Measurements from ENCODE around the gene PAX7. TPM values are rescaled to one million over a fixed set of nuclear protein-coding genes. Genes with fewer than 3 reads are reported as not detected.
"Not testable (repeated sequence)": the region's sequence is repeated elsewhere in the genome, so short reads cannot be mapped to it uniquely, and the experiment has no call there.

PAX7 gene
- total RNA-seq, 2 experiments from 2014 or later: not detected

DNA sequence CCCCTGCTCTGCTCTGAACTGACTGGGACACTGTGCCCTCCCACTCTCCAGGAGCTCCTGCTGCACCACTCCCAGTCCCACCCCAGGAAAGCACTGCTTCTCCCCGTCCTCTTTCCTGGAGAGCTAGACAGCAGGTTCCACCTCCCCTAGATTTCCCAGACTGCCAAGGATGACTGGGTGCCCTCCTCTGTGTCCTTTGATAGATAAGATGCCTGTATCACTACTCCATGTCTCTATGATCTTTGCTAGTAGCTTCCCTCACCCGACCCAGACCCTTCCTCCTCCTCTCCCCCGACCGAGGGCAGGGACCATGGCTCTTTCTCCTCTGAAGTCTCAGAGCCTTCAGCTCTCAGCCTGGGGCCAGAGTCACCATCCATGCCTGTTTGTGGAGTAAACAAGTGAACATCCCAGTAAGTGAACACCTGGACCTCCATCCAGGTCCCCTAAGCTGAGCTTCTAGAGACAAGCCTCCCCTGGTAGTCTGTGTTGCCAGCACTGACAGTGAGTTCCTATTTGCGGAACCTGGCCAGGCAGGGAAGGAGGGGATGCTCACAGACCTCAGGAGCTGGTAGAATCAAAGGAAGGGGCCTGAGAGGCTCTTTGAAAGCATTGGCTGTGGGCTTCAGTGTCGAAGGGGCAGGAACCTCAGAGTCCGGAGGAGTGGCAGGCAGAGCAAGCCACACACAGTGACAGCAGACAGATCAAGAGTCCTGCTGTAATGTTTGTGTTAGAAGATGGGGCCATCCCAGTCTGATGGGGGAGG lies 104.0 kb downstream of the PAX7 start:
- H3K27ac Mint-ChIP-seq: no peak overlapping the region
- H3K27me3 Mint-ChIP-seq: peaks cover 9% of the 10 kb centered on the region
- ATAC-seq: no peak
- no peaks in the 10 kb centered on the region for H3K4me1 Mint-ChIP-seq
- DNase-seq: no peak
- H3K36me3 Mint-ChIP-seq: no peaks in the 10 kb centered on the region
- CTCF ChIA-PET: no interaction called here
- H3K4me3 Mint-ChIP-seq: no peak overlapping the region
- no peaks in the 10 kb centered on the region for H3K9me3 Mint-ChIP-seq (ENCODE audit: low read depth)

DNA sequence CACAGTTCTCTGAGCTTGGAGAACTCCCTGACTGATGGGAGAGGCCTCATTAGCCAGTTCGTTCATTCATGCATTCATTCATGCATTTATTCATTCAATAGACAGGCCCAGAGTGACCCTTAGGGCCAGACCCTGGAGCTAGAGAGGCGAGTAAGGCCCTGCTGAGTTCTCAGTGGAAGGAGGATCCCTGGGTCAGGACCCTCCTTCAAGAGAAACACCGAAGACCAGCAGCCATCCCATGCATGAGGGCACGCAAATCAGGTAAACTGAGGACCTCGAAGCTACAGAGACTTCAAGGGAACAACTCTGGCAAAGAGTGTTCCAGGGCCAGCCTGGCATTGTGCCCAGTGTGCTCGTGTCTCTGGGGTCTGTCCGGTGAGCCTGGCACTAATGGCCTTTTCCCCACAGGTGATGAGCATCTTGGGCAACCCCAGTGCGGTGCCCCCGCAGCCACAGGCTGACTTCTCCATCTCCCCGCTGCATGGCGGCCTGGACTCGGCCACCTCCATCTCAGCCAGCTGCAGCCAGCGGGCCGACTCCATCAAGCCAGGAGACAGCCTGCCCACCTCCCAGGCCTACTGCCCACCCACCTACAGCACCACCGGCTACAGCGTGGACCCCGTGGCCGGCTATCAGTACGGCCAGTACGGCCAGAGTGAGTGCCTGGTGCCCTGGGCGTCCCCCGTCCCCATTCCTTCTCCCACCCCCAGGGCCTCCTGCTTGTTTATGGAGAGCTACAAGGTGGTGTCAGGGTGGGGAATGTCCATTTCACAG lies 104.8 kb downstream of the PAX7 start:
- Mint-ChIP-seq H3K9me3 (ENCODE audit: low read depth) (no peaks in the 10 kb centered on the region), H3K27ac (no peak overlapping the region), H3K4me3 (no peak overlapping the region), H3K4me1 (no peaks in the 10 kb centered on the region), H3K27me3 (peaks cover 9% of the 10 kb centered on the region), H3K36me3 (no peaks in the 10 kb centered on the region)
- no peak for DNase-seq
- CTCF ChIA-PET: no interaction called here
- ATAC-seq: no peak

DNA sequence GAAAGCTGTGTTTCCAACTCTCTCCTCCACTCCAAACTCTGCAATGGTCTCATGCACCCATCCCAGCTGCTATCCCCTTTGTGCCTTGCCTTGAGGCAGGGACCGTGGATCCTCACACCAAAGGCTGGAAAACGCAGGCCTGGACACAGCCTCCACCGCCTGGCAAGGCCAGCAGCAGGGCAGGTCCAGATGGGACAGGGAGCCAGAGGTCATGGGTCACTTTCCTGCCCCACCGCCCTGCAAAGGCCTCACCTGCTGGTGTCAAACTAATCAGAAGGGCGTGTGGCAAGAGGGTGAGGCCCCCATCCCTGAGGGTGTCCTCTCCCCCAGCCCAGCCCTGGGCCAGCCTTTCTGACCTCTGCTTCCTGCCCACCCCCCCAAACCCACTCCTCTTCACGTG lies 106.3 kb downstream of the PAX7 start:
- no peak overlapping the region for H3K4me3 Mint-ChIP-seq
- CTCF ChIA-PET: no interaction called here
- peaks cover 7% of the 10 kb centered on the region for H3K27me3 Mint-ChIP-seq
- ATAC-seq: no peak
- no peak for DNase-seq
- H3K36me3 Mint-ChIP-seq: no peaks in the 10 kb centered on the region
- H3K27ac Mint-ChIP-seq: no peak overlapping the region
- no peaks in the 10 kb centered on the region for H3K4me1 Mint-ChIP-seq
- no peaks in the 10 kb centered on the region for H3K9me3 Mint-ChIP-seq (ENCODE audit: low read depth)

DNA sequence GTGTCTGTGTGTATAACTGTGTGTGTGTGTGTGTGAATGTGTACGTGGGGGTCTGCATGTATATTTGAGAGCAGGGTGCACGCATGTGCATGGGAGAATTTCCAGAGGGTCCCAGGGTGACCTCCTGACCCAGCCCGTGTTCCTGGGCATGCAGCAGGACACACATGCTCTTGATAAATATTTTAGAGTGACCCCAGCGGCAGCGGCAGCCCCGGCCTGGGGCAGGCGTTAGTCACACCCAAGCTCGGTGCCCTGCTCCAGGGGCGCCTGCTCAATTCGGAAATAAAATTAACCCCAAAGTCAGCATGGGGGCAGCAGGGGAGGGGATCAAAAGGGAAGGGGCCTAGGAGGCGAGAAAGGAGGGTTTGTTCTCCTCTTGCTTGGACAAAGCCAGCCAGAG lies 107.5 kb downstream of the PAX7 start:
- Mint-ChIP-seq H3K36me3 (no peaks in the 10 kb centered on the region), H3K4me1 (no peaks in the 10 kb centered on the region), H3K27me3 (no peaks in the 10 kb centered on the region), H3K9me3 (ENCODE audit: low read depth) (no peaks in the 10 kb centered on the region), H3K4me3 (no peak overlapping the region), H3K27ac (no peak overlapping the region)
- DNase-seq: no peak
- CTCF ChIA-PET: no interaction called here
- no peak for ATAC-seq

DNA sequence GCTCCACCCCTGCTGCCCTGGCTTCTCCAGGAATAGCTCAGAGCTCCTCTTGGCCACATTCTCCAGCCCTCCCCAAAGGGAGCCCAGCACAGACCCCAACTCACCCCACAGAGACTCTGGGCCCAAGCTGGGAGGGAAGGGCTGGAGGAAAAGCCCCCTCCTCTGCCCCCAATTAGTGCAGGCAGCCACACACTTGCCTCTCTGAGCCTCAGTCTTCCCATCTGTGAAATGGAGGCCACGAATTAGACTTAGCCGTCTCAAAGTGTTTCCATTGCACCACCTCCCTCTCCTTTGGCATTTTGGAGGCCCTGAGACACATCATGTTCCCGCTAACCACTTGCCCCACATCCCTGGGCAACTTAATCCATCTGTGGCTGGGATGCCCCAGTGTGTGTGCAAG lies 108.0 kb downstream of the PAX7 start:
- H3K27ac Mint-ChIP-seq: no peak overlapping the region
- no peak for ATAC-seq
- H3K9me3 Mint-ChIP-seq (ENCODE audit: low read depth): no peaks in the 10 kb centered on the region
- H3K27me3 Mint-ChIP-seq: no peaks in the 10 kb centered on the region
- CTCF ChIA-PET: no interaction called here
- no peak overlapping the region for H3K4me3 Mint-ChIP-seq
- H3K36me3 Mint-ChIP-seq: no peaks in the 10 kb centered on the region
- no peak for DNase-seq
- H3K4me1 Mint-ChIP-seq: no peaks in the 10 kb centered on the region

DNA sequence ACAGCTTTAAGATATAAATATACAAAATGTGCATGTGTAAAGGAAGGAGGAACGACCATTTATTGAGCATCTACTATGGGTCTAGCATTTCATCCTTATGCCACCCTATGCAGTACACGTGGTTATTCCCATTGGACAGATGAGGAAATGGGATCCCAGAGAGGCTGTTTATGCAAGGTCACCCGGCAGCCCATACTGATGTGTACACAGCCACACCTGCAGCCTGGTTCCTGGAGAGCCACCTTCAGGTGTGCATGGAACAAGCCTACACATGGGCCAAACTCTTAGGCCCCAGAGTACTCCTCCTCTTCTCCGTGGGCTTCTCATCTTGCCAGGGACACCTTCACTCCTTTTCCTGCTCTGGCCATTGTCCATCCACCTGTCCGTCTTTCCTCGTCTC lies 108.8 kb downstream of the PAX7 start:
- Mint-ChIP-seq H3K27me3 (no peaks in the 10 kb centered on the region), H3K9me3 (ENCODE audit: low read depth) (no peaks in the 10 kb centered on the region), H3K27ac (no peak overlapping the region), H3K36me3 (no peaks in the 10 kb centered on the region), H3K4me1 (no peaks in the 10 kb centered on the region), H3K4me3 (no peak overlapping the region)
- no peak for ATAC-seq
- CTCF ChIA-PET: no interaction called here
- DNase-seq: no peak

DNA sequence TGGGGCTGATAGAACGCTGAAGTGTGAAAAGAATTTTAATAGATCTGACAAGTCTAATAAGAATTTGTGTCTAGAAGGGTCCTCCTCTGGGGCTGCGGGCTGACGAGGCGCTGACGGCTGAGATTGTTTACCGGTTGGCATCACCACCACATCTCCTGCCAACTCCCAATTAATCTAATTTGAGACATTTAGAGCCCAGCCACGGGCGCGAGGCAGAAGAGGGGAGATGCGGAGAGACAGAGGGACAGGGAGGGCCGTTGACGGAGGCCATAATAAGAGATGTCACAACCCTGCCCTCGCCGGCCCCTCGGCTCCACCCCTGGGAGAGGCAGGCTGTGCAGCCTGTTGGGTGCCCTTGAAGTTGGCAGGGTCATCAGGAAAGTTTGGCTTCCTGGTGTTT lies 109.3 kb downstream of the PAX7 start:
- CTCF ChIA-PET: no interaction called here
- no peak overlapping the region for H3K27ac Mint-ChIP-seq
- no peak for ATAC-seq
- no peaks in the 10 kb centered on the region for H3K9me3 Mint-ChIP-seq (ENCODE audit: low read depth)
- no peaks in the 10 kb centered on the region for H3K27me3 Mint-ChIP-seq
- no peak for DNase-seq
- H3K4me3 Mint-ChIP-seq: no peak overlapping the region
- no peaks in the 10 kb centered on the region for H3K4me1 Mint-ChIP-seq
- no peaks in the 10 kb centered on the region for H3K36me3 Mint-ChIP-seq

DNA sequence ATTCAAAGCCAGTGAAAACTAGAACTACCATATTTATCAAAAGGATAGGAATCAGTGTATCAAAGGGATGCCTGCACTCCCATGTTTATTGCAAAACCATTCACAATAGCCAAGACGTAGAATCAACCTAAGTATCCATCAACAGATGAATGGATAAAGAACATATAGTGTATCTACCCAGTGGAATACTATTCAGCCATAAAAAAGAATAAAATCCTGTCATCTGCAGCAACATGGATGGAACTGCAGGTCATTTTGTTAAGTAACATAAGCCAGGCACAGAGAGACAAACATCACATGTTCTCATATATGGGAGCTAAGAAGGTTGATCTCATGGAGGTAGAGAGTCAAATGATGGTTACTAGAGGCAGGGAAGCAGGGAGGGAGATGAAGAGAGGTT lies 110.0 kb downstream of the PAX7 start:
- Mint-ChIP-seq H3K27me3 (no peaks in the 10 kb centered on the region), H3K9me3 (ENCODE audit: low read depth) (no peaks in the 10 kb centered on the region), H3K27ac (no peak overlapping the region), H3K4me3 (no peak overlapping the region), H3K4me1 (no peaks in the 10 kb centered on the region), H3K36me3 (no peaks in the 10 kb centered on the region)
- CTCF ChIA-PET: no interaction called here
- ATAC-seq (no peak), DNase-seq (no peak)

DNA sequence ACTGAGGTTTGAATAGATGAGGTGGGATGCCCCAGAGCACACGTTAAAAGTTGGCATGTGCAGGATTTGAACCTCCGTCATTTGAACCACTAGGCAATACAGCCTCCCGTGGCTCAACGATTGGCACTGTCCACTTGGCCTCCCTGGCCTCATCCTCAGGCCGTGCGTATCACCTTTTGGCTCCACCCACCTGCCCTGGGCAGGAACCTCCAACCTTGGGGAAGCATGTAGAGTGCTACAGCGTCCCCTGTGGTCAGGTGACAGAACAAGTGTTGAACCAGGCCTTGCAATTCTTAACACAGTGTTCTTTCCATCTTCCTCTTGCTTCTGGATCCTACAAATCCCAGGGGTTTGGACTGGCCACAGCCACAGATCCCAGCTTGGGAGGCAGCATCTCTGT lies 112.6 kb downstream of the PAX7 start:
- H3K27me3 Mint-ChIP-seq: peaks cover under 1% of the 10 kb centered on the region
- H3K27ac Mint-ChIP-seq: no peak overlapping the region
- no peaks in the 10 kb centered on the region for H3K36me3 Mint-ChIP-seq
- H3K4me3 Mint-ChIP-seq: no peak overlapping the region
- no peaks in the 10 kb centered on the region for H3K4me1 Mint-ChIP-seq
- ATAC-seq (no peak), DNase-seq (no peak)
- no peaks in the 10 kb centered on the region for H3K9me3 Mint-ChIP-seq (ENCODE audit: low read depth)
- CTCF ChIA-PET: no interaction called here

DNA sequence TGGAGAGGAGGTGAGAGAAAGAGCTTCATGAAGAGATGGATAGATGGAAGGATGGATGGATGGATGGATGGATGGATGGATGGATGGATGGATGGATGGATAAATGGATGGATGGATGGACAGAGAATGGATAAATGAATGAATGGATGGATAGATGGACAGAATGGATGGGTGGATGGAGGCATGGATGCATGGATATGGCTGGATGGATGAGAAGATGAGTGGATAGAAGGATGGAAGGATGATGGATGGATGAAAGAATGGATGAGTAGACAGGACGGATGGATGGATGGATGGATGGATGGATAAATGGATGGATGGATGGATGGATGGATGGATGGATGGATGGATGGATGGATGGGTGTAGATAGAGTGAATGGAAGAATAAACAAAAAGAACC lies 113.7 kb downstream of the PAX7 start:
- H3K27ac Mint-ChIP-seq; H3K9me3 Mint-ChIP-seq (ENCODE audit: low read depth); H3K4me1 Mint-ChIP-seq; H3K36me3 Mint-ChIP-seq; ATAC-seq; CTCF ChIA-PET; H3K4me3 Mint-ChIP-seq; H3K27me3 Mint-ChIP-seq; DNase-seq: not testable (repeated sequence)

DNA sequence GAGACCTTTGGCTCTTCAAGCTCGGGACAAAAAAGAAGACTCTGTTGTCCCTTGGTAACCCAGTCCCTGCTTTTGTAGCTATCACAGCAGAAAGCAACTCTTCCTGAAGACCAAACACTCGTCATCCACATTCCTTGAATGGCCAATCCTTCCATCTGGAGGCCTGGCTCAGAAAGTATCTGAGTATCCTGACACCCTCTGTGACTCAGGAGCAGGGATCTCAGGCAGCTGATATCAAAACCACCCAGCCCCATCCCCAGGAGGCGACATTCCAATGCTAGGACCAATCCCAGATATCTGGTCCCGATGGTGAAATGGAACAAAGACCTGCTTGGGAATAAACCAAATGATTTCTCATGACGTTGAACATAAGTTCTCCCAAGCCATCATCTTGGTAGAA lies 116.3 kb downstream of the PAX7 start:
- no peak for ATAC-seq
- CTCF ChIA-PET: no interaction called here

DNA sequence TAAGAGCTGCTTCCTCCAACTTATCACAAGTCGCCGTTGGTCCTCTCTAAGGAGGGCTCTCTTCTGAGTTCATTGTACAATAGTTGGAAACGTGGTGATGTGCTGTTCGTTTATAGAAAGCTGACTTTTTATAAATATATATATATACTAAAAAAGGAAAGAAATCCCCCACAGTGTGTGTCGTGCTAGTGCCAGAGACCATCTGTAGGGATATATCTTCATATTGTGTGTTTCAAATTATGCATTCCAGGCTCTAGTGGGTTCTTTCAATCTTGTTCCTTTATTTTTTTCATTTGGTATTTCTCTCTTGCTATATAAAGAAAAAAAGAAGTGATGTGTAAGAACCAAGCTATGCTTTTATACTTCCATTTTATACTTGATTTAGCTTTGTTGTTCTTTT lies 117.0 kb downstream of the PAX7 start:
- CTCF ChIA-PET: no interaction called here
- no peak overlapping the region for H3K27ac Mint-ChIP-seq
- peaks cover 4% of the 10 kb centered on the region for H3K27me3 Mint-ChIP-seq
- no peak for ATAC-seq
- no peak for DNase-seq
- H3K9me3 Mint-ChIP-seq (ENCODE audit: low read depth): peaks cover 2% of the 10 kb centered on the region
- H3K36me3 Mint-ChIP-seq: no peaks in the 10 kb centered on the region
- H3K4me3 Mint-ChIP-seq: no peak overlapping the region
- H3K4me1 Mint-ChIP-seq: no peaks in the 10 kb centered on the region

More for the DNA sequence above, 116.3 kb downstream of the PAX7 start:
- H3K36me3 Mint-ChIP-seq: no peaks in the 10 kb centered on the region
- no peak for DNase-seq
- peaks cover 2% of the 10 kb centered on the region for H3K9me3 Mint-ChIP-seq (ENCODE audit: low read depth)
- peaks cover 4% of the 10 kb centered on the region for H3K27me3 Mint-ChIP-seq
- H3K27ac Mint-ChIP-seq: no peak overlapping the region
- no peaks in the 10 kb centered on the region for H3K4me1 Mint-ChIP-seq
- no peak overlapping the region for H3K4me3 Mint-ChIP-seq

DNA sequence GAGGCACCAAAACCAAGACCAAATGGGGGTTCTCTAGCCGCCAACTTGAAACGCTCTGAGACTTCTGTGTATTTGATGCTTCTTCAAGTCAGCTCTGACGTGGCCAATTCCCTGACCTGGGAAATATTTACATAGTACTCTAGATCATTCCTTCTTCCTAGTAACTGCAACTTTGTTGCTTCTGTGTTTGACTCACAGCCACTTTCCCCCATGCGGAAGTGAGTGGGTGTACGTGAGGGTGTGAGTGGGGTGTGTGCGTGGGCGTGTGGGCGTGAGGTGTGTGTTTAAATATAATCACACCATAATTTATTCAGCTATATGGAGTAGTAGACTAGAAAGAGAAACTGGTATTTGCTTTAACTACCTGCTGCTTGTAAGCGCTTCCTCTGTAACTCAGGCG lies 117.8 kb downstream of the PAX7 start:
- Mint-ChIP-seq H3K4me1 (no peaks in the 10 kb centered on the region), H3K27ac (no peak overlapping the region), H3K27me3 (peaks cover 4% of the 10 kb centered on the region), H3K36me3 (no peaks in the 10 kb centered on the region), H3K4me3 (no peak overlapping the region), H3K9me3 (ENCODE audit: low read depth) (peaks cover 2% of the 10 kb centered on the region)
- DNase-seq (no peak), ATAC-seq (no peak)
- CTCF ChIA-PET: no interaction called here

DNA sequence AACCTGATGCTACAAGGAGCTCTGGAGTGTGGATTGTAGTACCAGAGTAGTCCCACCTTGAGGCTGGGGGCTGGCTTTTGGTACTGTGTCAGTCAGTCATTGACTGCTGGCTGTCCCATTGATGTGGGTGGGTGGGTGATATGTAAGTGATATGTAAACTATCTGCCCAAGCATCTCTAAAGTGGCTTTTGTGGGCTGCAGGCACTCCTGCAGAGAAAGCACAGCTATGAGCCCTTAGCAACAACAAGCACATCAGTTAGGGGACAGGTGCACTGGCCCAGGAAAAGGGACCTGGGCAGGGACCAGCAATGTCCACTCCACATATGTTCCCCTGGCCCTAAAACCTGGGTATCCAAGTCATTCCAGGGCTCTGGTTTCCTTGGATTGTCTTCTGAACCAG lies 118.9 kb downstream of the PAX7 start:
- ATAC-seq: no peak
- Mint-ChIP-seq H3K36me3 (no peaks in the 10 kb centered on the region), H3K9me3 (ENCODE audit: low read depth) (peaks cover 2% of the 10 kb centered on the region), H3K27ac (no peak overlapping the region), H3K4me1 (no peaks in the 10 kb centered on the region), H3K4me3 (no peak overlapping the region), H3K27me3 (peaks cover 9% of the 10 kb centered on the region)
- CTCF ChIA-PET: interaction anchor here (0.6 to 1.8 kb wide), 2 partner anchors 42 to 126 kb away, joined by 4 to 6 read pairs; no protein-coding TSS in a partner anchor
- no peak for DNase-seq
